RWPE2 (cell line): ENCODE data around the gene PRR23C.

Experiments used
- ATAC-seq: fragments of 200-7000 bp; cut with Tn5 transposase; 3 replicates; pipeline ENCODE4 v1.9.1; 2021; ENCODE audit warnings: low read depth
- DNase-seq: peaks from one replicate; pipeline ENCODE4 v3.0.0-alpha.2; 2020; ENCODE audit warnings: low spot score
- H3K27ac ChIP-seq: fragments of 450-650 bp; 2 replicates; pipeline ENCODE4 v1.5.1; 2017; ENCODE audit warnings: mild to moderate bottlenecking; ENCODE audit not compliant: poor library complexity, severe bottlenecking
- H3K27me3 ChIP-seq: fragments of 250-450 bp; sonication (Bioruptor Pico); 2 replicates; pipeline ENCODE4 v1.5.1; 2021; ENCODE audit warnings: mild to moderate bottlenecking, moderate library complexity; ENCODE audit not compliant: insufficient read depth, poor library complexity, severe bottlenecking
- H3K36me3 ChIP-seq: fragments of 250-450 bp; sonication (Bioruptor Pico); 2 replicates; pipeline ENCODE4 v1.5.1; 2020; ENCODE audit warnings: low read depth, mild to moderate bottlenecking, moderate library complexity
- H3K4me1 ChIP-seq: fragments of 250-450 bp; sonication (Bioruptor Pico); 2 replicates; pipeline ENCODE4 v1.5.1; 2021; ENCODE audit warnings: mild to moderate bottlenecking, moderate library complexity; ENCODE audit not compliant: insufficient read depth, poor library complexity, severe bottlenecking
- H3K4me3 ChIP-seq: fragments of 250-450 bp; sonication (Bioruptor Pico); 2 replicates; pipeline ENCODE4 v1.5.1; 2021; ENCODE audit warnings: mild to moderate bottlenecking, moderate library complexity; ENCODE audit not compliant: severe bottlenecking
- H3K9me3 ChIP-seq: fragments of 250-450 bp; sonication (Bioruptor Pico); 2 replicates; pipeline ENCODE4 v1.5.1; 2021; ENCODE audit warnings: mild to moderate bottlenecking, moderate library complexity; ENCODE audit not compliant: severe bottlenecking
- TF ChIP-seq, protein P1 (sequence below): fragments of 450-650 bp; IDR thresholded peaks from one replicate; pipeline ENCODE4 v1.5.1; 2017; ENCODE audit warnings: mild to moderate bottlenecking, moderate library complexity; ENCODE audit not compliant: poor library complexity, severe bottlenecking

PRR23C gene

DNA sequence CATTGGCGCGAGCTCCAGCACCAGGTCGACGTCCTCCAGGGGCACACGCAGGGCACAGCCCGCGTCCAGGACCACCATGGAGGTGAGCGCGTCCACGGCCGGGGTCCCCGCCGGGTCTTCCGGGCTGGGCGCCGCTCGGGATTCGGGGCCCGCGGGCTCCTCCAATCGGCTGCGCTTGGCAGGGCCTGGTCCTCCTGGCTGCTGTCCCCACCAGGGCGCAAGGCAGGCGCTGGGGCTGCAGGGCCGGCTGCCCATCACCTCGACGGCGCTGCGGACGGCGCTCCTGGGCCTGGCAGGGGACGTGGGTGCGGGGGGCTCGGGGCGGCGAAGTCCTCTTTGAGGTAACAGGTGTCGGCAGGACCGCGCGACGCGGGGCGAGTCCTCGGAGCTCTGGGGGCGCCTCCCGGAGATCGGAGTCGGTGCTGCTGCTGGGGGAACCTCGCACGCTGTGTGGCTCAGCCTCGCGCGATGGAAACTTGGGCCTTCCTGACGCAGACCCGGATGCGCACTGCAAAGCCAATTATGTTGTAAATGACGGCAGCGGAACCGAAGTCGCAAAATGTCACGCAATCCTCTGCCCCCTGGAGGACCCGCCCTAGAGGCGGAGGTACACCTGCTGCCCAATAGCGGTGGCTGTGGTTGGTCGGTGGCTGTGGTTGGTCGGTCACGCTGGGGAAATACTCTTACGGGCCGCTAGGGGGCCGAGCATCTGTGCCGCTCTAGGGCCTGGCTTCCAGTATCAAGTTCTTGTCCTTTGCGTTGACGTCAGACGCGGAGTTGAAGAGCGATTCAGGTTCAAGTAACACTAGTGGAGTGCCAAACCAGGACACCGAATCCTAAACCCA is at the start of gene PRR23C:
Gene PRR23C (minus strand): TSS at position 527 of the 845 bp plus-strand sequence. CDS start 272 bp downstream, at position 255.
- no peak for ATAC-seq
- H3K9me3 ChIP-seq = no peaks in the 10 kb centered on the region
- H3K27ac ChIP-seq = no peak within 1 kb of the TSS
- H3K36me3 ChIP-seq = no peaks in the 10 kb centered on the region
- DNase-seq = no peak
- H3K4me3 ChIP-seq = no peak within 1 kb of the TSS
- H3K4me1 ChIP-seq = no peaks in the 10 kb centered on the region
- TF ChIP-seq, protein P1, sequence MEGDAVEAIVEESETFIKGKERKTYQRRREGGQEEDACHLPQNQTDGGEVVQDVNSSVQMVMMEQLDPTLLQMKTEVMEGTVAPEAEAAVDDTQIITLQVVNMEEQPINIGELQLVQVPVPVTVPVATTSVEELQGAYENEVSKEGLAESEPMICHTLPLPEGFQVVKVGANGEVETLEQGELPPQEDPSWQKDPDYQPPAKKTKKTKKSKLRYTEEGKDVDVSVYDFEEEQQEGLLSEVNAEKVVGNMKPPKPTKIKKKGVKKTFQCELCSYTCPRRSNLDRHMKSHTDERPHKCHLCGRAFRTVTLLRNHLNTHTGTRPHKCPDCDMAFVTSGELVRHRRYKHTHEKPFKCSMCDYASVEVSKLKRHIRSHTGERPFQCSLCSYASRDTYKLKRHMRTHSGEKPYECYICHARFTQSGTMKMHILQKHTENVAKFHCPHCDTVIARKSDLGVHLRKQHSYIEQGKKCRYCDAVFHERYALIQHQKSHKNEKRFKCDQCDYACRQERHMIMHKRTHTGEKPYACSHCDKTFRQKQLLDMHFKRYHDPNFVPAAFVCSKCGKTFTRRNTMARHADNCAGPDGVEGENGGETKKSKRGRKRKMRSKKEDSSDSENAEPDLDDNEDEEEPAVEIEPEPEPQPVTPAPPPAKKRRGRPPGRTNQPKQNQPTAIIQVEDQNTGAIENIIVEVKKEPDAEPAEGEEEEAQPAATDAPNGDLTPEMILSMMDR = no peak
- H3K27me3 ChIP-seq = peaks cover 2% of the 10 kb centered on the region

DNA sequence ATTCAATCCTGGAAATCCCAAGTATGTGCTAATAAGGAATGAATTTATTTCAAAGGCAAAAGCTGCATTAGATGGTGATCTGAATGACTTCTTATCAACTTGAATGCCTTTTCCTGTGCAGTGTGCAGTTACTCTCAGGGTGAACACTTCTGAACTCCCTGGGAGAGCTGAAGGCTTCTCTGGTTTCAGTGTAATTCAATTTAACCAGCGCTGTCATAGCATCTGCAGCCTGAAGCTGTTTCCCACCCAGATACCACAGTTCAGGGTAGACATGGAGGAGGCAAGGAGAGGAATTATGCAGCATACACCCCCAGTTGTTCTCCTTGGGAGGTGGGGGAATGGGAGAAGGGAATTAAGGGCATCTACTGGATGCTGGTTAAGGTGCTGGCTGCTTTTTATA is 49.1 kb upstream of the PRR23C start:
- ATAC-seq (no peak), DNase-seq (no peak)
- Histone ChIP-seq H3K4me3 (no peak overlapping the region), H3K9me3 (no peaks in the 10 kb centered on the region), H3K4me1 (no peaks in the 10 kb centered on the region), H3K27ac (no peak overlapping the region), H3K36me3 (no peaks in the 10 kb centered on the region), H3K27me3 (no peaks in the 10 kb centered on the region)
- TF ChIP-seq, protein P1 = no peak

DNA sequence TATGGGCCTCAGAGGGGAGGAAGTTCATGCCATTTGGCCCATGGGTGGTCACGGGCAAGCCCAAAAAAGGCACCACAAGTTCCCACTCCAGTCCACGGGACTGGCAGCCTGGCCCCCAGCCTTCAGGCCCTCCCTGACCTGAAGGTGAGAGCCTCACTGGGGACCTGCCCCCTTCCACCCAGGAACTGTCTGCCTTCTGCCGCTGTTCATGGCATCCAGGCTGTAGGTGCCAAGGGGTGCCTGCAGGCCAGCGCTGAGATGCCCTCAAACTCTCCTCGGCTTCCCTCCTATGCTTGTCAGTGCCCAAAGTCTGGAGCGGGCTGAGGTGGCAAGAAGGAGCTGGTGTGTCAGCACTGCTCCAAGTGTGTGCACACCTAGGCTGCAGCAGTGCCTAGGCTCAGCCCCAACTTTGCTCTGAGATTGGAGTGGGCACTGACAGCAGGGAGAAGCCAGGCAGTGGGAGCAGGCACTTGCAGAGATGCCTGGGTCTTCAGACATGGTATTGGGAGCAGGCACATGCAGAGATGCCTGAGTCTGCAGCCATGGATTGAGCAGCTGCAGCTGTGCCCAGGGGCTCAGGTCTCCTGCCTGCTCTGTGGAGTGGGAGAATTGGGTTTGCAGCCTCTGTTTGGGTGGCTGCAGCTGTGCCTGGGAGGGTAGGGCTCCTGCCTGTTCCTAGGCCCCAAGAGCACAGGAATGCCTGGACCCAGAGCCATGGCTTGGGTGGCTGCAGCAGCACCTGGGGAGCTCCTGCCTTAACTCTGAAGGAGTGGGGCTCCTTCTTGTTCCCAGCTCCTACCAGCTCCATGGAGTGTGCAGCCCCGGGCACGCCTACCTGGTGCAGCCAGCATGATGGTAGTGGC is 44.0 kb upstream of the PRR23C start:
- TF ChIP-seq, protein P1 = no peak
- no peak for ATAC-seq

DNA sequence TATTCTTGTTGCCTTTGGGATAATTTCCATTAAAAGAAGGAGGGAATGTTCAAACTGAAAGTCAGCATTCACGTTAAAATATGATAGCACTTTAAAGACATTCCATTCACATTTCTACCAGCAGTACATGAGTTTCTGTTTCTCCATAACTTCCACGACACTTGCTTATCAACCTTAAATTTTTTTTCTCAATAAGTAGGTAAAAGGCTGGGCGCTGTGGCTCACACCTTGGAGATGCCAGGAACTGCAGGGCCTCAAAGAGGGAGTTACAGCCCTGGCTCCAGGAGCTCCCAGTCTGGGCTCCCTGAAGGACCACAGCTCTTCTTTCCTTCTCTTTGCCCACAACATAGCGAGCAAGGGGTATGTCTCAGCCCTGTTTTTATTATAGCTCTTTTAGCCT is 42.9 kb upstream of the PRR23C start:
- Histone ChIP-seq H3K27ac (no peak overlapping the region), H3K4me1 (no peaks in the 10 kb centered on the region), H3K9me3 (no peaks in the 10 kb centered on the region), H3K4me3 (no peak overlapping the region), H3K36me3 (no peaks in the 10 kb centered on the region), H3K27me3 (peaks cover 3% of the 10 kb centered on the region)
- no peak for DNase-seq
- ATAC-seq = no peak
- TF ChIP-seq, protein P1 = no peak

More for the DNA sequence above, 44.0 kb upstream of the PRR23C start:
- Histone ChIP-seq H3K4me1 (no peaks in the 10 kb centered on the region), H3K36me3 (no peaks in the 10 kb centered on the region), H3K9me3 (no peaks in the 10 kb centered on the region), H3K4me3 (no peak overlapping the region), H3K27me3 (no peaks in the 10 kb centered on the region), H3K27ac (no peak overlapping the region)
- no peak for DNase-seq
